HepG2 (cell line): ENCODE measurements around the gene SLC34A3. TPM values are rescaled to one million over a fixed set of nuclear protein-coding genes. Genes with fewer than 3 reads are reported as not detected.
A peak's percentile ranks its signal among the peaks of the same experiment; 100 is the strongest.

Experiments used
- CHD2 ChIP-seq: IDR thresholded peaks from 2 replicates; pipeline ENCODE4 v1.6.1; 2011; ENCODE audit warnings: low read depth, low read length, improper control_type of control experiment
- CSRNP2 ChIP-seq: sonication (generic); formaldehyde crosslinking; conservative IDR thresholded peaks from 2 replicates; pipeline ENCODE4 v1.8.0; 2022; ENCODE audit warnings: low read depth, missing genetic modification reagents
- DMAP1 ChIP-seq: IDR thresholded peaks from 2 replicates; pipeline ENCODE4 v1.6.1; 2016
- DZIP1 ChIP-seq: sonication (generic); formaldehyde crosslinking; IDR thresholded peaks from 2 replicates; pipeline ENCODE4 v1.5.0; 2020; ENCODE audit warnings: mild to moderate bottlenecking, missing genetic modification reagents
- FOXA3 ChIP-seq: IDR thresholded peaks from 2 replicates; pipeline ENCODE4 v1.6.1; 2016; ENCODE audit warnings: missing genetic modification reagents, missing compliant biosample characterization
- FOXC1 ChIP-seq: sonication (generic); formaldehyde crosslinking; IDR thresholded peaks from 2 replicates; pipeline ENCODE4 v1.8.0; 2022; ENCODE audit warnings: mild to moderate bottlenecking, missing genetic modification reagents, borderline replicate concordance
- HNF1B ChIP-seq: sonication (generic); formaldehyde crosslinking; IDR thresholded peaks from 2 replicates; pipeline ENCODE4 v1.5.1; 2020; ENCODE audit warnings: mild to moderate bottlenecking, moderate library complexity, missing genetic modification reagents
- KLF12 ChIP-seq: sonication (generic); formaldehyde crosslinking; IDR thresholded peaks from 2 replicates; pipeline ENCODE4 v1.4.0; 2020; ENCODE audit warnings: missing genetic modification reagents, borderline replicate concordance
- MLLT10 ChIP-seq: sonication (generic); formaldehyde crosslinking; IDR thresholded peaks from 2 replicates; pipeline ENCODE4 v1.4.0; 2020; ENCODE audit warnings: missing genetic modification reagents
- NR2F1 ChIP-seq, 2 experiments: fragments of 450-650 bp in 1 of 2; formaldehyde crosslinking in 1 of 2; IDR thresholded peaks; 2 replicates each; pipeline versions ENCODE4 v1.5.0 to v1.6.1; 2016 to 2020; ENCODE audit warnings: mild to moderate bottlenecking in 1 of 2, missing compliant biosample characterization in 1 of 2, missing genetic modification reagents in 1 of 2, moderate library complexity in 1 of 2
- RFXAP ChIP-seq: sonication (generic); formaldehyde crosslinking; IDR thresholded peaks from 2 replicates; pipeline ENCODE4 v1.4.0; 2020; ENCODE audit warnings: missing genetic modification reagents, borderline replicate concordance
- SOX13 ChIP-seq, 3 experiments: fragments of 450-650 bp in 1 of 3; sonication (generic) in 1 of 3; formaldehyde crosslinking in 1 of 3; IDR thresholded peaks in 2 of 3; conservative IDR thresholded peaks in 1 of 3; 2 replicates each; pipeline versions ENCODE4 v1.5.0 to v1.6.1; 2016 to 2020; ENCODE audit warnings: antibody characterized with exemption in 1 of 3, mild to moderate bottlenecking in 1 of 3, missing compliant biosample characterization in 1 of 3, missing genetic modification reagents in 1 of 3, moderate library complexity in 1 of 3
- TBL1XR1 ChIP-seq: fragments of 150-350 bp; IDR thresholded peaks from 2 replicates; pipeline ENCODE4 v1.6.1; 2014; ENCODE audit warnings: borderline replicate concordance, low read length; ENCODE audit not compliant: partially characterized antibody
- TRIM22 ChIP-seq: fragments of 450-650 bp; IDR thresholded peaks from 2 replicates; pipeline ENCODE4 v1.6.1; 2017
- UBTF ChIP-seq: sonication (generic); formaldehyde crosslinking; IDR thresholded peaks from 2 replicates; pipeline ENCODE4 v1.4.0; 2020; ENCODE audit warnings: mild to moderate bottlenecking, missing genetic modification reagents
- ZKSCAN5 ChIP-seq: sonication (generic); formaldehyde crosslinking; IDR thresholded peaks from 2 replicates; pipeline ENCODE4 v1.5.1; 2020; ENCODE audit warnings: mild to moderate bottlenecking, missing genetic modification reagents
- ZNF629 ChIP-seq: sonication (generic); formaldehyde crosslinking; conservative IDR thresholded peaks from 2 replicates; pipeline ENCODE4 v1.5.0; 2020; ENCODE audit warnings: missing genetic modification reagents
- ZNF788 ChIP-seq: sonication (generic); formaldehyde crosslinking; IDR thresholded peaks from 2 replicates; pipeline ENCODE4 v1.5.0; 2020; ENCODE audit warnings: mild to moderate bottlenecking, missing genetic modification reagents, borderline replicate concordance
- polyA plus RNA-seq, 8 experiments: library from polyadenylated mRNA; depleted of rRNA in 3 of 8; stranded (reverse) in 7 of 8; unstranded in 1 of 8; fragments of >200 nt; fragmentation: Illumina TruSeq in 4 of 8; extraction: Trizol in 4 of 8; gene quantifications; 2 replicates each; pipeline versions ENCODE4 v1.2.1 to v1.2.3, GENCODE V29; 2011 to 2016; ENCODE audit warnings: low read depth in 4 of 8, missing spikeins in 1 of 8, mixed read lengths in 1 of 8; ENCODE audit not compliant: insufficient read depth in 1 of 8
- total RNA-seq, 5 experiments: library from RNA; depleted of rRNA; stranded (reverse); fragments of >200 nt; fragmentation: Illumina TruSeq; extraction: Trizol; gene quantifications; 2 replicates each; pipeline ENCODE4 v1.2.3, GENCODE V29; 2016; ENCODE audit warnings: low read depth in 1 of 5

The SLC34A3 gene
- total and polyA plus RNA-seq, 2 of the 13 experiments (the other 11 are each of a cell fraction or from before 2014, with no cell fraction given) = 0.07 to 1.0 TPM

GRCh38 chr9:137236238-137236935 lies 5.7 kb downstream of the SLC34A3 start (continued):
- TF ChIP-seq UBTF (CRISPR knock-in tag) (no peak; the same call in 1 of the 2 replicates), ZNF629 (CRISPR knock-in tag) (0 out of 2 replicates have a peak, but pooled peaks have one; percentile 23), DZIP1 (no peak), HNF1B (CRISPR knock-in tag) (peak; percentile 95), ZNF788 (peak; percentile 87; the same call in 1 of the 2 replicates), KLF12 (CRISPR knock-in tag) (no peak; the same call in 1 of the 2 replicates), FOXA3 (CRISPR knock-in tag) (peak; percentile 71), RFXAP (CRISPR knock-in tag) (peak; percentile 53), DMAP1 (CRISPR knock-in tag) (peak; percentile 68), CHD2 (no peak), FOXC1 (peak; percentile 76), NR2F1 (CRISPR knock-in tag; IDR thresholded peaks at IDR 0.05) (peak; percentile 69 to 85; a peak in 3 of 4 replicates), TRIM22 (no peak), MLLT10 (CRISPR knock-in tag) (no peak), CSRNP2 (CRISPR knock-in tag) (0 out of 2 replicates have a peak, but pooled peaks have one; percentile 34), TBL1XR1 (no peak), ZKSCAN5 (CRISPR knock-in tag) (no peak), SOX13 (IDR thresholded peaks at IDR 0.05) (peak; percentile 24; the same call in 1 of the 2 replicates), SOX13 (CRISPR knock-in tag; conservative IDR thresholded peaks at IDR 0.05 in 1 of 2, IDR thresholded peaks at IDR 0.05 in 1 of 2) (peak in 1 of 2 experiments; percentile 49; a peak in 2 of 4 replicates)
